GM21576 (cell line): ENCODE results near the gene FRMD4A.

ENCODE experiments used
- ATAC-seq: cut with Tn5 transposase; IDR thresholded peaks from one replicate; pipeline ENCODE4 v1.9.1; 2021; ENCODE audit warnings: mild to moderate bottlenecking, moderate library complexity; ENCODE audit not compliant: unreplicated experiment

FRMD4A gene

DNA sequence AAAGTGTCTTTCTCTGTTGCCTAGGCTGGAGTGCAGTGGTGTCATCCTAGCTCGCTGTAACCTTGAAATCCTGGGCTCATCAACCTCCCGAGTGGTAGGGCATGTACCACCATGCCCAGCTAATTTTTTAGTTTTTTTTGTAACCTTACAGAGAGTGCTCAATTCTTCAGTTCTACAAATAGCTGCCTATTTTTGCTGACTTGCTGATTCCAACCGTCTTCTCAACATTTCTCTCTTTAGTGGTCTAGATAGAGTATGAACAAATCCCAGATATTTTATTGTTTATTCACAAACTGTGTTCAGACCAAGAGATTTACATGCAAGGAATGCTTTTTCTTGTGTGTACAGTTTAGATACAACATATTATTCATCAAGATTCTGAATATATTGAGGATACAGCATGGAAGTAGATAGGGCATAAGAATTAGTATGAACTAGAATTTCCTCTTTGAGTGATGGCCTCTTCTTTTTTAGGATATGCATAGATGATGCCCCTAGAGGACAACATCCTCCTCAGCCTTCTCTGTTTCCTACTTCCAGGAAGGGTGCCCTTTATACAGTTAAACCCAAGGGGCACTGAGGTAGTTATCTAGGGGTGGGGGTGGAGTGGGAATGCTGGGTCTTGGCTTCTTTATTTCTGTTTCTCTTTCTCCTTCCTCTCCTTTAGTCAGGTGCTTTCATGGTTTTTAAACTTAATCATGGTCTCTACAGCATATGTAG is 717.9 kb downstream of the FRMD4A start:
- no peak for ATAC-seq

DNA sequence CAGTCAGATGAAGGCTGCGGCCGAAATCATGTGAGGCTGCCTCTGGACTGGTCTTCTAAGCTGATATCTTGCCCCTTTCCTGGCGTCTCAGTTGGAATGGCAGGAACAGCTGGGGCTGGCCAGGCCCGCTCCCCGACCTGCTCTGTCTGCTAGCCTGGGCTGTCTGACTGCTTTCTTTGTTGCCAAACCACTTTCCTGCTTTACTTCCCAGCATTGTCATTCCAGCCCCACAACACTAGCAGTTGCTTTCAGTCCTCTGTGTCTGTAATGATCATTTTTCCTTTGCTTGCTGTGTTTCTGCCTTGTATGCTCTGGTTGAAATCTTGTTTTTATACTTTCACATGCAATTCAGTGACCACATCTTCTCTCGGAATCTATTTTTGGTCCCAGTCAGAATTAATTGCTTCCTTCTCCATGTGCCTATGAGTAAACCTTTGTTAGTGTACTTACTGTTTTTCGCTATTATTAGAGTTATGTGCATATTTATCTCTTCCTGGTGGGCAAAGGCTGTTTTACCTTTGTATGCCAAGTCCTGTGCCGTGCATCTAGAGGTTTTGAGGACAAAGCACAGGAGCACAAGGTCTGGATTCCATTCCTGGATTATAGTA is 722.4 kb downstream of the FRMD4A start:
- ATAC-seq: no peak

DNA sequence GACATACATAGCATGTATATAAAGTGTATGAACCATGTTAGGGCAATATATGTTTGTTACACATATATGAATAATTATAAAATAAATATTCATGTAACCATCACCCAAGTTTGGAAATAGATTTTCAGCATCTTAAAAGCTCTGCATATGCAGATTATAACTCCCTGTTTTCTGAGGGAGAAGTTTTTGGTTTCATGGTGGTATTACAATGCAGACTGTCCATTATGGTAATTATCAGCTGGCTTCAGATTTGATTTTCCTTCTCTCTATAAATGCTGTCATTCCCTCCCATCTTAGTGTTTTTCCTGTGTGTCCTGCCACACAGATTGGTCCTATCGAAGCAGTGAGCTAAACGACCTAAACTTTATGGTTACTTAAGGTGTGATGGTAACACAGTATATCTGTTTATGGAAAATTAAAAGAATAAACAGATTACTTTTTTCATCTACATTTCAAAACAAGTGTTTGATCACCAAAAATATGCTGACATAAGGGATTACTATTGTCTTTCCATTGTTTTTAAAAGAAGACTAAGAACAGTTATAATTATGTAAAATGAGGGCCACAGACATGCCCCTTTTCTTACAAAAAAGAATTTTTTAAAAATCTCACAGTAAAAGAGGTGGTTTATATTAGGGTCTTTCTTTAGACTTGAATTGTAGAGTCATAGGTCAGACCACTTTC is 726.2 kb downstream of the FRMD4A start:
- no peak for ATAC-seq

DNA sequence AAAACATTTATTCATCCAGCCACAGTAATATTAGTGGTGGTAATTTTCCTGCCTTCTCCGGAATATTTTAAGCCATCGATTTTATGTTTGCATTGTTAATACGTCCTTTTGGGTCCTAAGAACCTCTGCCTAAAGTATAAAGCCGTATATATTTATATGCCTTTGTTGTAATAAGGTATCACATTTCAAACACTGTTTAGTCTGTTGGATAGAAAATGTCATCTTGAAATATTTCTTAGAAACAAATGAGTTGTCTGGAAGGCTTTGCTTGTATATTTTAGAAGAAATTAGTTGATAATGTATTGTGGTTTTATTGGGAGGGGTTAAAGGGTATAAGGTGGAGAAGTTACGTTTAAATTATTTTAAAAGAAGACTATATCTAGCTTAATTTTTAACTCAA is 732.8 kb downstream of the FRMD4A start:
- ATAC-seq: no peak

DNA sequence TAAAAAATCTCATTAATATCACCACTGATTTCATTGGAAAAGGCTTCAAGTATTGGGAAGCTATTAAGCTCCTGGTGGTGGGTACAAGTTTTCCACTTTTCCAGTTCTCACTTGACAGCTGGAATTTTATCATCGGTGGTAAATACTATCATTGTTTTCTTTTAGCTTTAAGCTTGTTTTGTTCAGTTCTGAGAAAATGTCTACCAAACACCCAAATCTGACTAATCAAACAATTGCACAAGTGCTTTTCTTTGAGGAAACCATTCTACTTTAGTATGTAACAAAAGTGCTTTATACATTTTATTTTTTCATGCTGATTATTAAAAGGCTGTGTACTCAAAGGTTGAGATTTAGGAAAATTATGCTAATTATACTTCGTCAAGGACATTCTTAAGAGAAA is 736.1 kb downstream of the FRMD4A start:
- no peak for ATAC-seq
